IPS DF 4.7 (cell line): Measurements from ENCODE around the gene VAV2.

Source experiments
- DNase-seq: peaks from one replicate; pipeline ENCODE4 v3.0.0-alpha.2; 2013; ENCODE audit warnings: low spot score; ENCODE audit errors: extremely low read depth

VAV2 gene

GRCh38 chr9:133876836-133877235 lies 115.3 kb downstream of the VAV2 start:
- no peak for DNase-seq

- DNase-seq, result no peak
Measured at GRCh38 chr9:133876144-133876543, 116.0 kb downstream of the VAV2 start.

GRCh38 chr9:133875131-133875530 lies 117.0 kb downstream of the VAV2 start:
- DNase-seq, result no peak

GRCh38 chr9:133874659-133875058 lies 117.5 kb downstream of the VAV2 start:
- no peak for DNase-seq

- no peak for DNase-seq
Measured at GRCh38 chr9:133874060-133874657, 118.0 kb downstream of the VAV2 start.

GRCh38 chr9:133873461-133873891 lies 118.6 kb downstream of the VAV2 start:
- no peak for DNase-seq

- no peak for DNase-seq
Measured at GRCh38 chr9:133873009-133873408, 119.1 kb downstream of the VAV2 start.

GRCh38 chr9:133870598-133871595 lies 121.2 kb downstream of the VAV2 start:
- no peak for DNase-seq

- DNase-seq, result no peak
Measured at GRCh38 chr9:133869674-133870405, 122.3 kb downstream of the VAV2 start.

- no peak for DNase-seq
Measured at GRCh38 chr9:133868203-133868602, 123.9 kb downstream of the VAV2 start.

GRCh38 chr9:133866946-133867345 lies 125.2 kb downstream of the VAV2 start:
- no peak for DNase-seq

GRCh38 chr9:133864011-133864410 lies 128.1 kb downstream of the VAV2 start:
- no peak for DNase-seq

GRCh38 chr9:133863257-133863592 lies 128.9 kb downstream of the VAV2 start:
- DNase-seq, result no peak

- no peak for DNase-seq
Measured at GRCh38 chr9:133862585-133863256, 129.4 kb downstream of the VAV2 start.

GRCh38 chr9:133861692-133862091 lies 130.4 kb downstream of the VAV2 start:
- no peak for DNase-seq

- DNase-seq, result no peak
Measured at GRCh38 chr9:133861086-133861485, 131.0 kb downstream of the VAV2 start.

- DNase-seq, result no peak
Measured at GRCh38 chr9:133858771-133859170, 133.4 kb downstream of the VAV2 start.

GRCh38 chr9:133857639-133858038 lies 134.5 kb downstream of the VAV2 start:
- DNase-seq, result no peak

- no peak for DNase-seq
Measured at GRCh38 chr9:133856798-133857197, 135.3 kb downstream of the VAV2 start.

- DNase-seq, result no peak
Measured at GRCh38 chr9:133855802-133856521, 136.2 kb downstream of the VAV2 start.

GRCh38 chr9:133855371-133855770 lies 136.8 kb downstream of the VAV2 start:
- DNase-seq, result no peak
